Adrenal gland (tissue), 5 donors: ENCODE measurements around the gene MYCBP2.

ENCODE experiments used
- CTCF ChIP-seq, 6 experiments: fragments of 450-650 bp in 4 of 6; fragments of 200-600 bp in 2 of 6; sonication (generic) in 1 of 6; IDR thresholded peaks; 1 replicate in 5 of 6; 2 replicates in 1 of 6; pipeline versions ENCODE4 v1.5.1 to v1.8.0; 2016 to 2021; ENCODE audit warnings: antibody characterized with exemption in 6 of 6, mild to moderate bottlenecking in 2 of 6, moderate library complexity in 1 of 6
- POLR2A ChIP-seq, 2 donors: fragments of 450-650 bp; IDR thresholded peaks; one replicate each; pipeline ENCODE4 v1.6.1; 2017; ENCODE audit warnings: antibody characterized with exemption in 2 of 2, mild to moderate bottlenecking in 2 of 2, moderate library complexity in 1 of 2
- donor health status: DM: no; HTN: no; CAD: no.

- TF ChIP-seq POLR2A (IDR thresholded peaks at IDR 0.05) = no peak
- TF ChIP-seq CTCF (IDR thresholded peaks at IDR 0.05) = no peak
Observed at GRCh38 chr13:77093735-77094134, 233.2 kb downstream of the MYCBP2 start.
